HG02973 (cell line): ENCODE results near the gene METTL8.
"Not testable (repeated sequence)": the region's sequence is repeated elsewhere in the genome, so short reads cannot be mapped to it uniquely, and the experiment has no call there.

ENCODE experiments used
- ATAC-seq: cut with Tn5 transposase; IDR thresholded peaks from one replicate; pipeline ENCODE4 v1.9.1; 2021; ENCODE audit warnings: moderate library complexity; ENCODE audit not compliant: unreplicated experiment

The METTL8 gene

GRCh38 chr2:171316755-171317337, 116.9 kb downstream of the METTL8 start:
- no peak for ATAC-seq

GRCh38 chr2:171316220-171316619, 117.6 kb downstream of the METTL8 start:
- no peak for ATAC-seq

- ATAC-seq = no peak
Measured at GRCh38 chr2:171315781-171316180, 118.0 kb downstream of the METTL8 start.

- not testable (repeated sequence) for ATAC-seq
Measured at GRCh38 chr2:171312182-171312581, 121.6 kb downstream of the METTL8 start.

GRCh38 chr2:171311589-171311988, 122.2 kb downstream of the METTL8 start:
- ATAC-seq = not testable (repeated sequence)

GRCh38 chr2:171310889-171311288, 122.9 kb downstream of the METTL8 start:
- ATAC-seq = no peak

GRCh38 chr2:171309455-171310286, 124.1 kb downstream of the METTL8 start:
- ATAC-seq = no peak

- ATAC-seq = no peak
Measured at GRCh38 chr2:171308280-171309054, 125.3 kb downstream of the METTL8 start.

- peak; percentile 90 for ATAC-seq
Measured at GRCh38 chr2:171307560-171307959, 126.2 kb downstream of the METTL8 start.

GRCh38 chr2:171297956-171298355, 135.8 kb downstream of the METTL8 start:
- ATAC-seq = no peak

GRCh38 chr2:171294608-171295007, 139.2 kb downstream of the METTL8 start:
- ATAC-seq = no peak

GRCh38 chr2:171293661-171294060, 140.1 kb downstream of the METTL8 start:
- no peak for ATAC-seq

- no peak for ATAC-seq
Measured at GRCh38 chr2:171289991-171290390, 143.8 kb downstream of the METTL8 start.

- ATAC-seq = no peak
Measured at GRCh38 chr2:171289316-171289715, 144.5 kb downstream of the METTL8 start.

- no peak for ATAC-seq
Measured at GRCh38 chr2:171287611-171288010, 146.2 kb downstream of the METTL8 start.

GRCh38 chr2:171287036-171287571, 146.7 kb downstream of the METTL8 start:
- no peak for ATAC-seq

- ATAC-seq = no peak
Measured at GRCh38 chr2:171281110-171281509, 152.7 kb downstream of the METTL8 start.

GRCh38 chr2:171279983-171280790, 153.6 kb downstream of the METTL8 start:
- ATAC-seq = no peak

- ATAC-seq = no peak
Measured at GRCh38 chr2:171274757-171275156, 159.0 kb downstream of the METTL8 start.

GRCh38 chr2:171271971-171272436, 161.8 kb downstream of the METTL8 start:
- no peak for ATAC-seq
